AML-193 (cell line): ENCODE measurements around the gene IGF2BP3.

Source experiments
- DNase-seq, 2 experiments: peaks; one replicate each; lab custom pipeline; 2025; lab: John Stamatoyannopoulos, UW

The IGF2BP3 gene

DNA sequence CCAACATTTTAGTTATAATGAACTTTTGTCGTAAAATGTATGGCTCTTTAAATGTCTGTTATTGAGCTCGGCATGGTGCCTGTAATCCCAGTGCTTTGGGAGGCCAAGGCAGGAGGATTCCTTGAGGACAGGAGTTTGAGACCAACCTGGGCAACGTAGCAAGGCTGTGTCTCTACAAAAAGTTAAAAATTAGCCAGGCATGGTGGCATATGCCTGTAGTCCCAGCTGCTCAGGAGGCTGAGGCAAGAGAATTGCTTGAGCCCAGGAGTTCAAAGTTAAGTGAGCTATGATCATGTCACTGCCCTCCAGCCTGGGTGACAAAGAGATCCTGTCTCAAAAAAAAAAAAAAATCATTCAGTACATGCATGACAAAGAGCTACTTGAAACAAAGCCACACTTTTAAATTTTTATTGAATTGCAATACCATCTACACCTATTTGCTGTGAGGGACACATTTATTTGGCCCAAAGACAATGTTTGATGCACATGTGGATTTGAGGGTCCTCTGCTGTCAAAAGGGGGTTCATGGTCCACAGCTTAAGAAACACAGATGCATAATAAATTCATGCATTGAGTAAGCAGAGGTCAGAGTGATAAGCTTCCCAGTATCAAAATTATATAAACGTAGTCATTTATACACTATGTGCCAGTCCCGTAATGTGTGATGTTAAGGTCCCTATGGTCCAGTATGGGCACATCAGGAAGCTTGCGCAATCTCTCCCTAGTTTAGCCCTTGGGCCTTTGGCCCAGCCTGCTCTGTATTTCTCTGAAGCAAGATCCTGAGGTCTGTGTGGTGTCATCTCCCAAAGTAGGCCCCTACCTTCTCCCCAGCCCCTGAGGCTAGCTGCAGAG lies 175.5 kb downstream of the IGF2BP3 start:
- DNase-seq: peak; percentile 90 to 94

DNA sequence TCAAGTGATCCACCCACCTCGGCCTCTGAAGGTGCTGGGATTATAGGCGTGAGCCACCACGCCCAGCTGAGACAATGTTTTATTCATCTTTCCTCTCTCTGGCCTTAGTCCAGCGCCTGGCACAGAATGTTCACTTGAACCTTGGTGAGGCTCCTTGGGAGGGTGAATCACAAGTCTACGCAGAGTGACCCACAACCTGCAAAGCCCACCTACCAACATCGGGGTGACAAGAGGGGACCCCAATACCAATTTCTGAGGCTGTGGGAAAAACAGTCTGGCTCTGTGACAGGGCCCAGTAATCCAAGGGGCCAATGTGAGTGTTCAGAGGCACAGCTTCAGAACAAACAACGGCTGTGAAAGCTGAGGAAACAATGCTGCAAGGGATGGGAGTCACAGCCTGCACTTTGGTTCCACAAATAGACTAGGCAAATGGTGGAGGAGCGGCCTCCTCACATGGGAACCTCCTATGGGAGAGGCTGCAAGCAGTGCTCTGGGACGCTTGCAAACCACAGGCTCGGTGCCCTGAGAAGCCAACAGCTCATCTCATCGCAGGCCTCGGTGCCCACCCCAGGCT lies 176.7 kb downstream of the IGF2BP3 start:
- no peak for DNase-seq

DNA sequence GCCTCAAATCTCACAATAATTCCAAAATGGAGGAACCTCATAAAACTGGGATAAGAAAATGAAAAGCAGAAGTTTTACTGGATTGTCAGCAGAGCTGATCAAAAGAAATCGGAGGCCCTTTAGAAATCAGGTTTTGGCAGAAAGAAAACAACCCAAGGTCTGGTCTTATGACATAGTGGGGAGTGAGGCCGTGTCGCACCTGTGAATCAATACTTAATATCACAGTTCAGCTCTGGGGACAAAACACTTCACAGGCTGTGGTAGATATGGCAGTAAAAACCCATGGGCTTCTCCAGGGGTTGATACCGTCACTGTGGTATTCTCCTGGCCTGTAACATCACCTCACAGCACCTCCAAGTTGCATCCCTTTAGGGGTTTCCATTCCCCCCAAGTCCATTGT lies 177.7 kb downstream of the IGF2BP3 start:
- no peak for DNase-seq

DNA sequence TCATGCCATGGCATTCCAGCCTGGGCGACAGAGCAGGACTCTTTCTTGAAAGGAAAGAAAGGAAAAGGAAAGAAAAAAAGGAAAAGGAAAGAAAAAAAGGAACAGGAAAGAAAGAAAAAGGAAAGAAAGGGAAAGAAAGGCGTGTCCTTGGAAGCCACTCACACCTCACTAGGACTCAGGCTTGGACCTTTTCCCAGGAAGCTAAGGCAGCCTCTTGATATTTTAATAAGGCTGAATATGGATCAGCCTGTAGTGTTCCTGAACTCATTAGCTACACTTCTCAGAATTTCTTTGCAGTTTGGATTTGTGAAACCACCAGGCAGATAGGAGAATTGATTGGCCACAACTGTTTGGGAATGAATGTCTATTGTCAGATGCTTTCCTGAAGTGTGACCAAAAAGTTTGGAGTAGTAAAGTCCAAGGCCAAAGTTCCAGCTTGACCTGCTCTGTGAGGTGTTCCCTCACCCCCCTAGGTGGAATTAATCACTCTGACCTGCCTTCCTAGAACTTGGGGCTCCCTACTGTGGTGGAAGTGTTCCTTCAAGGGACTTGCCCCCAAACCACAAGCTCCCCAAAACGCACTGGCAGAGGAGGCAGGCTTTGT lies 178.2 kb downstream of the IGF2BP3 start:
- DNase-seq: no peak

DNA sequence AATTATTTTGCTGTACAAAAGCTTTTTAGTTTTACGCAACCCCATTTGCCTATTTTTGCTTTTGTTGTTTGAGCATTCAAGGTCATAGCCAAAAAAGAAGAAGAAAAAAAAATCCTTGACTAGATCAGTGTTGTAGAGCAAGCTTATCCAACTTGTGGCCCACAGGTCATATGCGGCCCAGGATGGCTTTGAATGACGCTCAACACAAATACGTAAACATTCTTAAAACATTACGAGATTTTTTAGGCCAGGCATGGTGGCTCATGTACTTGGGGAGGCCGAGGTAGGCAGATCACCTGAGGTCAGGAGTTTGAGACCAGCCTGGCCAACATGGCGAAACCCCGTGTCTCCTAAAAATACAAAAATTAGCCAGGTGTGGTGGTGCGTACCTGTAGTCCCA lies 179.3 kb downstream of the IGF2BP3 start:
- DNase-seq: no peak

DNA sequence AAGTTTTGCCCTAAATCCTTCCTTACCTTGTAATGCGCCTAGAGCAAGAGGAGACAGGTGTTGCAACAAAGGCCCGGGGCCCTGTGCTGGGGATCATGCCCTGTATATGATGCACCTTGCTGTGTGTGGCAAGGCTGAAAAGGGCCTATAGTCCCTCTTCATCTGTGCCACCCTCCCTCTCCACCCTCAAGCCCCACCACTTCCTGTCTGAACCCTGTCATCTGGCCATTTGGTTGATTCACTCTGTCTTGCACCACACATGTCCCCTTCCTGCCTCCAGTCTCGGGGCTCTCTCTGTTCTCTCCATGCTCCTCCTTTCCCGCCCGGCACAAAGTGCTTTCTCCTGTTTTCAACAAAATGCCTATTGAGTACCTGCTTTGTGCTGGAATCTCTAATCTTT lies 182.7 kb downstream of the IGF2BP3 start:
- peak; percentile 62 to 65 for DNase-seq

DNA sequence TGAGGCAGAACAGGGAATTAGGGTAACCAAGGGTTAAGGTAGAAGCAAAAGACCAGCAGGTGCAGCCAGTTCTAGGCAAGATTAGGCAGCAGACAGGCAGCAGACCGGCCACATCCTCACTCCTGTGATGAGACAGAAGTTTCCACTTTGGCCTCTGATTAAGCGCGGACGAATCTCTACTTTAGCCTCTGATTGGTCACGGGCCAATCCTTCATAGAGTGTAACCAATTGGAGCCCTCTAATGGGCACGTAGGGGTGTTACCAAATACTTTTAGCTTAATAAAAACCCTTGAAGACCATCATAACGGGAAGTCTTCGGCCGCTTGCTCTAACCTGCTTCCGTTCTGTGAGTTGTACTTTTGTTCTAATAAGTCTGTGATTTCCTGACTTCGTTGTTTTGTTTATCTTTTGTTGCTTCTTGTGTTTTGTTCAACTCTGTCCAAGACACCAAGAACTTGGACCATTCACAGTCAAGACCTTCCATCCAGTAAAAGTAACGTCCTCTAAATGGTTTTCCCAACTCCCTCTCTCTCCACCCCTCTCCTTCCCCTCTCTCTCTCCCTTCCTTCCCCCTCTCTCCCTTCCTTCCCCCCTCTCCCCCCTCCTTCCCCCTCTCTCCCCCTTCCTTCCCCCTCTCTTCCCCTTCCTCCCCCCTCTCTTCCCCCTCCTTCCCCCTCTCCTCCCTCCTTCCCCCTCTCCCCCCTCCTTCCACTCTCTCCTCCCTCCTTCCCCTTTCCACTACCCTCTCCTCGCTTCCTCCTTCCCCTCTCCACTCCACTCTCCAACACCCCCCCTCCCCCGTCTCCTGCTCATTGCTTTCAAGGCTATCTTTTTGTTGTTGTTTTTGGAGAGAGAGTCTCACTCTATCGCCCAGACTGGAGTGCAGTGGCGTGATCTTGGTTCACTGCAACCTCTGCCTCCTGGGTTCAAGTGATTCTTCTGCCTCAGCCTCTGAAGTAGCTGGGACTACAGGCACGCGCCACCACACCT lies 184.3 kb downstream of the IGF2BP3 start:
- DNase-seq: no peak

DNA sequence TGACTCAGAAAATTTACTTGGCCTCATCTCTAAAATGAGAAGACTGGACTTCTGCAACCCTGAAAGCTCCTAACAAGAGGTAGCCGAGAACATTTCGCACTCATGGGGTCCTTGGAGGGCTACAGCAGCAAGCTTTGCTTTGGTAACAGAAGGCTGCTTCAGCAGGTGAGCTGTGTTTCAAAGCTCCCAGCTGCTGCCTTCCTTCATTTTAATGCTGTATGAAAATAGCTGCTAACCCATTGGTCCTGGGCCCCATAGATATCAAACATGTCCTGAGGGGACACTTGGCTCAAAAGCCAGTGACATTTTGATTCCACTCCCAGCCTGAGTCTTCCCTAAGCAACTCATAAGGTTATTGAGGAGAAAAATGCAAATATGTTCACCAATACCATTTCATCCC lies 185.4 kb downstream of the IGF2BP3 start:
- no peak for DNase-seq

DNA sequence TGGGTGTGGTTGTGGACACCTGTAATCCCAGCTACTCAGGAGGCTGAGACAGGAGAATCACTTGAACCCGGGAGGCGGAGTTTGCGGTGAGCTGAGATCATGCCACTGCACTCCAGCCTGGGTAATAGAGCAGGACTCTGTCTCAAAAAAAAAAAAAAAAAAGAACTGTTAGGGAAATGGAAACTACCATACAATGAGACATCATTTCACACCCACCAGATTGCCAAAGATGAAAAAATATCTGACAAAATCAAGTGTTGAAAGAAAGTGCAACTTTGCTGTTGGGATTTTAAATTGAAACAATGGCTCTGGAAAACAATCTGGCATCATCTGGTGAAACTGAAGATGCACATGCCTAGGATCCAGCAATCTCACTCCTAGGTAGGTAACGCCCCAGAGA lies 187.2 kb downstream of the IGF2BP3 start:
- no peak for DNase-seq

DNA sequence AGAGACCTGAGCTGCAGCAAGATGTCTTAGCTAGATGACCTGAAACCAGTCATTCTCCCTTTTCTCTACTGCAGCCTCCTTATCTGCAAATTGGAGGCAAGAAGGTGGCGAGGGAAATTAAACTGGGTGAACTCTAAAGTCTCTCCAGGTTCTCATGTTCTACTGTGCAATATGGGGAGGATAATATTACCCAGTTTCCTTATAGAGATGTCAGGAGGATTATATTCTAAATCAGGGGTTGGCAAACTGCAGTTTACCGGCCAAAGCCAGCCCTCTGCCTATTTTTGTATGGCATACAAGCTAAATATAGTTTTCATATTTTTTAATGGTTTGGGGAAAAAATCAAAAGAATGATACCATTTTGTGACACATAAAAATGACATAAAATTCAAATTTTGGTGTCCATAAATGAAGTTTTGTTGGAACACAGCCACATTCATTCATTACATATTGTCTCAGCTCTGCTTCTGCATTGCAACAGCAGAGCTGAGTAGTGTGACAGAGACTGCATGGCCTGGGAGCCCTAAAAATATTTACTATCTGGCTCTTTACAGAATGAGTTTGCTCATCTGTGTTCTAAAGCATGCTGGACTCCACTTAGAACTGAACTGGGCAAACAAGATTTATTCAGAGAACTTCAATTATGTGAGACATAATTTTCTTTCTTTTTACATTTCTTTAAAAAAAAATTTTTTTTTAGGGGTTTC lies 190.3 kb downstream of the IGF2BP3 start:
- DNase-seq: no peak

DNA sequence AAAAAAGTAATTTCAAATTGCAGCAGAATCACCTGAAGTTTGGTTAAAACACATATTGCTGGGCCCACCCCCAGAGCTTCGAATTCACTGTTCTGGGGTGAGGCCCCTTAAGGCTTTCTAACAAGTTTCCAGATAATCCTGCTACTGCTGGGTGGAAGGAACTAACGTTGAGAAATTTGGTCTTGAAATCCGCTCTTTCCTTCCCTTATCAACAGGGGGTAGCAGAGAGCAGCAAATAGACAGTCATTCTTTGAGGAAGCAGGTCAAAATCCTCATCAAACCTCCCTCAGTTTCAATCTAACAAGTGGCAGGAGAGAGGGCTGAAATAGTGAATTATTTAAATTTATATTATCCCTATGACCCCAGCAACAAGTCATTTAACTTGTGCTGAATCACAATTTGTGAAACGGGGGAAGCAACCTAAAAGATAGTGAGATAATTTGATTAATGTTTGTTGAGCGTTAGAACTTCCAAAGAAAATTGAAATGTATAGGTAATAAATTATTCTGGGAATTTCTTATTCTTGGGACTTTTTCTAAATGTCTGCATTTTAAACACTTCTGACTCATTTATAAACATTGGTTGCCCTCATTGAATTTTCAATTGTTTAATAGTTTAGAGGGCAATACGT lies 192.8 kb downstream of the IGF2BP3 start:
- DNase-seq: peak; percentile 81 to 84

DNA sequence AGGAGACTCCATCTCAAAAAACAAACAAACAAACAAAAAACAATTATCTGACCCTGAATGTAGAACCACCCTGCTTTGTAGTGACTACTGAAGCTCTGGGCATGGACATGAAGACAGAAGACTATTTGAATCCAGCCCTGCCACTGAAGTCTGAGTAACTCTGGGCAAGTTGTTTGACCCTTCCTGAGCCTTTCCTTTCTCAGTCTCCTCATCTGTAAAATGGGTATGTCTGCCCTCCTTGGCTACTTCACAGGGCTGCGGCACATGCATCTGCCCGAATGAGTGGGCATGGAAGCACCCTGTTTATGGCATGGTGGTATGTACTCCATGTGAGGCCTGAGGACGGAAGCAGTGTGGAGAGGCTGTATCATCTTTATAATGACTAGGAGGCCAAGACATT lies 193.3 kb downstream of the IGF2BP3 start:
- no peak for DNase-seq

DNA sequence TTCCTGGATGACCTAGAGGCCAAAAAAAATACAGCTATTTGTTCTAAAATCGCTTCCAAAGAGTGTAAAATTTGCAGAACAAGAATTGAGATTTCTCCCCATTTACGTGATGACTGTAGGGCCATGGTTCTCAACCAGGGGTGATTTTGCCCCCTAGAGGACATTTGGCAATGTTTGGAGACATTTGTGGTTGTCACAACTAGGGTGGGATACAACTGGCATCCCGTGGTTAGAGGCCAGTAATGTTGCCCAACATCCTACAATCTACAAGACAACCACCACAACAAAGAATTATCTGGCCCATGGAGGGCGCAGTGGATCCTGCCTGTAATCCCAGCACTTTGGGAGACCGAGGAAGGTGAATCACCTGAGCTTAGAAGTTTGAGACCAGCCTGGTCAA lies 193.9 kb downstream of the IGF2BP3 start:
- DNase-seq: peak; percentile 32 to 56

DNA sequence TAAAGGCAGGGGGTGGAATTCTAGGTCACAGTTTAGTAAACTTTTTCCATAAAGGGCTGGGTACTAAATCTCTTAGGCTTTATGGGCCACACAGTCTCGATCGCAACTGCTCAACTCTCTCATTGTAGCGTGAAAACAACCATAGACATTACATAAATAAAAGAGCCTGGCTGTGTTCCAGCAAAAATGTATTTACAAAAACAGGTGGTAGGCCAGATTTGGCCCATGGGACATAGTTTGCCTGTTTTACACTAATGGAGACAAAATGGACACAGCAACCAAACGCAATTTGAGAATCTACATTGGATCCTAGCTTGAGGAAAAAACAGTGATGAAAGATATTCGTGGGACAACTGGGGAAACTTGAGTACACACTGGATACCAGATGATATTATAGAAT lies 194.4 kb downstream of the IGF2BP3 start:
- DNase-seq: no peak

DNA sequence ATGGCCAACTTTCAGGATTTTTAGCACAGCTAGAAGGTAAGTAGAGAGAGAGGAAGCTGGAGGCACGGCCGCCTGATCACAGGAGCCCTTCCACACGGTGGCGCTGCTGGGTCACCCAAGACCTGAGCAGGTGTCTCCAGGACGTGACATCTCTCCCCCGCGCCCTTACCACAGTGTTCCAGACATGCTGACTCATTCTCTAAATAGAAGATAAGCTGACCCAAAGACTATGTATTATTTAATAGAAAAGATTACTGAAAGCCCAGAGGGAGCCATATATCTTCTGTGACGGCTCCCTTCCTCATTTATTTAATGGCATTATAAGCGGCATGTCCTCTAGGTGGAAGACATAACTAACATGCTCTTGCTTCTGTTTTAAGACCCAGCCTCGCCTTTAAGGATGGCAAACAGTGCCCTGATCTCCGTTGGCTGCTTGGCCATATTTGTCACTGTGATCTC lies 197.1 kb downstream of the IGF2BP3 start:
- peak; percentile 73 to 80 for DNase-seq

DNA sequence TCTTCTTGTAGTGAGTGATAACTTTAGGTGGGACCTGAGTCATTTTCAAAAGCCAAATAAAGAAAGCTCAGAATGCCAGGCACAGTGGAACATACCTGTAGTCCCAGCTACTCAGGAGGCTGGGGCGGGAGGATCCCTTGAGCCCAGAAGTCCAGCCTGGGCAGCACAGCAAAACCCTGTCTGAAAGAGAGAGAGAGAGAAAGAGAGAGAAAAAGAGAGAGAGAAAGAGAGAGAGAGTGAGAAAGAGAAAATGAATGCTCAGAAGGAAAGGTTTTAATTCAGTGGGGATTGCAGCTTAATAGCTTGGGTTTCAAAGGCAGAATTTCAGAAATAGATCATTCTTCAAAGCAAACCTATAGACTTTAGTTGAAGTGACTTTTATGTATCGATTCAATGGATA lies 198.0 kb downstream of the IGF2BP3 start:
- DNase-seq: no peak

DNA sequence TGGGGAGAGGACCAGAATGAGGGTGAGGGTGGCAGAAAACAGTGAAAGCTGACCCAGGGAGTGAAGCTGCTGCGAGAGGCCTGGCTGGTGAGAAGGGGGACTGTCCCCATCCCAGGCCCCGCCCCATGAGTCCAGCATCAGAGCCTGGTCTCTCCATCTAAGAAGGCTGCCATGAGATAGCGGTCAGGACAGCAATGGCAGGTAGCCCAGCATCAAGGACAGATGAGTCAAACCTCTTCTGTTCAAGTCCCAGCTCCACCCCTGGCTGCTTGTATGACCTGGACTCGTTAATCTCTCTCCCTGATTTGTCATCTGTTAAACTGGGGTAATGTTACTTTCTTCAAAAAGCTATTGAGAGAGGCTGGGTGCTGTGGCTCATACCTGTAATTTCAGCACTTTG lies 201.5 kb downstream of the IGF2BP3 start:
- no peak for DNase-seq

DNA sequence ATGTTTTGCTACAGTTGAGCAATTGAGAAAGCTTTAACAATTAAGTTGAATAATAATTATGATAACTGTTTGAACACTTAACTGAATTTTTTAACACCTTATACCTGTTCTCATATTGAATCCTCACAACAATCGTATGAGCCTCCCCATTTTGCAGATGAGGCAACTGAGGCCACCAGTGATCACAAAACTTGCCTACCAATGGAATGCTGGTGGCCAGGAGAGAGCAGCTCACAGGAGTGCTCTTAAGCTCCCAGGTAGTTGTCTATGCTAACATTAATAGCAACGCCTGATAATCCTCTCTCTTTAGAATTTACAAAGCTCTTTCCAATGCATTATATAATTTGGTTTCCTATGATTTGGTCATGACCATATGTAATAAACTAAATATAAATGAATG lies 202.1 kb downstream of the IGF2BP3 start:
- no peak for DNase-seq

DNA sequence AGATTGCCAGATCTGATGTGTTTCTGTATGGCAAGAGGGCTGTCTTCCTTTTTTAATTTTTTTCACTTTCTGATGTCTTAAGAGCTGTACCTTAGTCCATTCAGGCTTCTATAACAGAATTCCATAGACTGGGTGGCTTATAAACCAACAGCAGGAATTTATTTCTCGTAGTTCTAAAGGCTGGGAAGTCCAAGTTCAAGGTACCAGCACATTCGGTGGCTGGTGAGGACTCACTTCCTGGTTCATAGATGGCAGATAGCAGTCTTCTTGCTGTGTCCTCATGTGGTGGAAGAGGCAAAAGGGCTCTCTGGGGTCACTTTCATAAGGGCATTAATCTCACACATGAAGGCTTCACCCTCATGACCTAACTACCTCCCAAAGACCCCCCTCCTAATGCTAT lies 202.9 kb downstream of the IGF2BP3 start:
- no peak for DNase-seq

DNA sequence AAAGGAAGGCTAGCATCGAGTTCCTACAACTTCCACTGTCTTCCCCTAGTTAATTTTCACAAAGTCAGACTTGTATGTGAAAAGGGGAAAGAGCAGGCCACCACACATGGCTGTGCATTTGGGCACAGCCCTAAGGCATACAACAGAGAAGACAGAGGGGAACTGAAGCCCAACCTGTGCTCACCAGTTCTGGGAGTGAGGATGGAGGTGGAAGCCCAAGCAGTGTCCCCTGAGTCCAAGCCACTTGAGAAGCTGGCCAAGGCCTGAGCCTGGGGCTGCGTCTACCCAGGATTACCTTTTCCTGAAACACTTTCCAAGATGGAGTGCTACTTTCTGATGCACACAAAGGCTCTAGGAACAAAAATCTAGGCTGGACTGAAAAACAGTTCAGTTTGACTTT lies 203.4 kb downstream of the IGF2BP3 start:
- DNase-seq: no peak

DNA sequence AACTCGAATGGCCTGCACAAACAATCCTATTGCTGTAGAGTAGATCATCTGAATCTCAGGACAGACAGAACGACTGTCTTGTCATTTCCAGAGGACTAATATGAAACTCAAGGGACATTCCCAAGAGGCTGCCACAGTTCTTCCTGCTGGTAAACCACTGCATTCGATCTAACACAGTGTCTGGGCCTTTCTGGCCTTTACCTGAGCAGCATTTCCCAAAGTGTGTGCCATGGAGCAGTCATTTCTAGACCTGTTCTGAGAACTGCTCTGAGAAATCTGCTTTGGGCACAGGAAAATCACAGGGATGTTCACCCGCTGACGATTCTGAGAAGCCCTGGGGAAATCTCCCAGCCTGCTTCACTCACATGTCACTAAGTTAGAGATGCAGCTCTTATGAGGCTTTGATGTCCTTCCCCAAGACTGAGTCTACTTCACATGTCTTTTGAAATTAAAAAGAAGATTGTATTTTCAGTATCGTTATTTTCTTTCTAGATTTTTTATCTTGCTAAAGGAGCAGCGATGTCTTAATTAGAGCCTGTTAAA lies 205.3 kb downstream of the IGF2BP3 start:
- no peak for DNase-seq
